ENCODE results near the gene FUS. TPM values are rescaled to one million over a fixed set of nuclear protein-coding genes. Genes with fewer than 3 reads are reported as not detected.
"Not testable (repeated sequence)": the region's sequence is repeated elsewhere in the genome, so short reads cannot be mapped to it uniquely, and the experiment has no call there.

FUS gene
- total and polyA plus RNA-seq, 8 donors = 69.4 to 379 (median 109) TPM

GRCh38 chr16:31138621-31139578 is 41.0 kb upstream of the FUS start:
- Histone ChIP-seq H3K9me3 (no peaks in the 10 kb centered on the region), H3K27ac (peak overlapping the region; percentile 81 to 90 (median 83)), H3K4me3 (peak overlapping the region in 1 of 4 donors; percentile 4), H3K36me3 (no peaks in the 10 kb centered on the region), H3K27me3 (no peaks in the 10 kb centered on the region), H3K4me1 (peaks cover 18 to 39% (median 27%) of the 10 kb centered on the region in 3 donors)
- ATAC-seq = peak; percentile 44 to 58 (median 50)
- intact Hi-C loops (cut with DNase I) = no loop called here
- TF ChIP-seq CTCF (IDR thresholded peaks at IDR 0.05) = no peak
- no peak for FAIRE-seq
- peak; percentile 78 to 95 (median 92) for DNase-seq
- WGBS, 2 donors = 28 to 31% methylated on average over 26 to 27 of the region's 27 CpGs

GRCh38 chr16:31141071-31141469 is 38.9 kb upstream of the FUS start:
- H3K27me3 ChIP-seq, H3K36me3 ChIP-seq, H3K9me3 ChIP-seq, FAIRE-seq, DNase-seq, ATAC-seq: not testable (repeated sequence)
- peak overlapping the region in 1 of 4 donors; percentile 21 for H3K4me3 ChIP-seq
- H3K27ac ChIP-seq = peak overlapping the region; percentile 56 to 91 (median 78)
- 90 to 91% methylated on average over 9 of the region's 9 CpGs for WGBS, 2 donors
- H3K4me1 ChIP-seq = peaks cover 18 to 32% (median 24%) of the 10 kb centered on the region in 3 donors
- intact Hi-C loops (cut with DNase I) = loop anchor here in 1 of 3 donors (10.0 kb wide), 1 partner anchor 304 kb away; the partner anchor contains the start of gene ZNF843

GRCh38 chr16:31141489-31142108 is 38.3 kb upstream of the FUS start:
- H3K4me1 ChIP-seq = peaks cover 18 to 30% (median 22%) of the 10 kb centered on the region in 3 donors
- ATAC-seq (peak; percentile 5 to 16 (median 10)), DNase-seq (peak; percentile 58 to 80 (median 64)), FAIRE-seq (no peak)
- H3K27ac ChIP-seq = peak overlapping the region; percentile 56 to 91 (median 78)
- H3K27me3 ChIP-seq = no peaks in the 10 kb centered on the region
- peak overlapping the region in 2 of 4 donors; percentile 21 to 31 for H3K4me3 ChIP-seq
- TF ChIP-seq CTCF (IDR thresholded peaks at IDR 0.05) = no peak
- intact Hi-C loops (cut with DNase I) = loop anchor here in 1 of 3 donors (10.0 kb wide), 1 partner anchor 303 kb away; the partner anchor contains the start of gene ZNF843
- H3K9me3 ChIP-seq = no peaks in the 10 kb centered on the region
- WGBS, 2 donors = 20 to 22% methylated on average over 10 of the region's 10 CpGs
- no peaks in the 10 kb centered on the region for H3K36me3 ChIP-seq

- DNase-seq = peak; percentile 98 to 100 (median 99)
- peak; percentile 86 to 95 (median 91) for ATAC-seq
- Histone ChIP-seq H3K27me3 (no peaks in the 10 kb centered on the region), H3K4me3 (peak overlapping the region; percentile 13 to 48 (median 35)), H3K4me1 (peaks cover 18 to 30% (median 22%) of the 10 kb centered on the region in 3 donors), H3K27ac (peak overlapping the region; percentile 71 to 91 (median 88)), H3K9me3 (no peaks in the 10 kb centered on the region), H3K36me3 (no peaks in the 10 kb centered on the region)
- 3% methylated on average over 75 to 89 of the region's 89 CpGs for WGBS, 2 donors
- peak; percentile 87 for FAIRE-seq
- intact Hi-C loops (cut with DNase I) = loop anchor here in 1 of 3 donors (10.0 kb wide), 1 partner anchor 302 kb away; the partner anchor contains the start of gene ZNF843
- peak; percentile 91 to 97 (median 95) for TF ChIP-seq CTCF (IDR thresholded peaks at IDR 0.05)
Measured at GRCh38 chr16:31142109-31143010, 37.6 kb upstream of the FUS start.
